ENCODE data around the gene FBXO5.

DNA sequence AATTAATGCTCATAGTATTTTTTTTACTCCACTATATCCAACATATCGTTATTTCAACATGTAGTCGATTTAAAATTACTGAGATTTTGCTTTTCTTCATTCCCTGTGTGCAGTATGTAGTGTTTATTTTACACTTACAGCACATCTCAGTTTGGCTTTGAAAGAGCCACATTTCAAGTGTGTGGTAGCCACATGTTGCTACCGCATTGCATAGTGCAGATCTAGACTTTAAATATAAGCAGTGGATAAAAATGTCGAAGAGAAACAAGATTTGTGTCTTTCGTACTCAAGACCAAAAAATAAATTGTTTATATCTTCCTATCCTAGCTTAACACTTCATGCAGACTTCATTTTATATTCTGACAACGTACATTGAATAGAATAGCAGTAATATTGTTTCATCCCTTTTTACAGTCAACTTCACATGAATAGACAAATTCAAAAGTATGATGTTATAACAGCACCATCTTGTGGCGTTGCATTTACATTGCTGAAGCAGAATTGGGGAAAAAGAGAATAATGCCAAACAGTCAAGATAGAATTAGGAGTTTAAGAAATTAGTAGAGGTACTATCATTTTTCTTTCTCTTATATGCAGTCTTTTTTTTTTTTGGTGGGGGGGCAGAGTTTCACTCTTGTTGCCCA is 29.9 kb downstream of the FBXO5 start:
- no peak for TF ChIP-seq POLR2A (IDR thresholded peaks at IDR 0.05; ENCODE audit: low read depth, low read length)
- TF ChIP-seq TAF1 (IDR thresholded peaks at IDR 0.05; ENCODE audit: borderline replicate concordance, low read depth, low read length), result no peak
- TF ChIP-seq POLR2AphosphoS5 (IDR thresholded peaks at IDR 0.05; ENCODE audit: low read depth, low read length), result no peak

Measured in GM12892 (cell line).